ENCODE measurements around the gene DHX38.
"Not testable (repeated sequence)": the region's sequence is repeated elsewhere in the genome, so short reads cannot be mapped to it uniquely, and the experiment has no call there.

DHX38 gene

DNA sequence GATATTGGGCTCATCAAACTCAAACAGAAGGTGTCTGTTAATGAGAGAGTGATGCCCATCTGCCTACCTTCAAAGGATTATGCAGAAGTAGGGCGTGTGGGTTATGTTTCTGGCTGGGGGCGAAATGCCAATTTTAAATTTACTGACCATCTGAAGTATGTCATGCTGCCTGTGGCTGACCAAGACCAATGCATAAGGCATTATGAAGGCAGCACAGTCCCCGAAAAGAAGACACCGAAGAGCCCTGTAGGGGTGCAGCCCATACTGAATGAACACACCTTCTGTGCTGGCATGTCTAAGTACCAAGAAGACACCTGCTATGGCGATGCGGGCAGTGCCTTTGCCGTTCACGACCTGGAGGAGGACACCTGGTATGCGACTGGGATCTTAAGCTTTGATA, 33.2 kb upstream of the DHX38 start:
- Histone ChIP-seq H3K4me3 (no peak overlapping the region), H3K9me3 (ENCODE audit: low read depth, low read length) (no peaks in the 10 kb centered on the region), H3K36me3 (ENCODE audit: insufficient read depth, low read length) (no peaks in the 10 kb centered on the region), H3K9ac (ENCODE audit: insufficient read length) (no peak overlapping the region), H3K27ac (no peak overlapping the region)
- TF ChIP-seq EZH2 (IDR thresholded peaks at IDR 0.05) (no peak), FOXP2 (optimal IDR thresholded peaks at IDR 0.05; ENCODE audit: control extremely low read depth, extremely low read length, insufficient read depth) (no peak)
- DNase-seq (ENCODE audit: low read depth, low spot score), result no peak

DNA sequence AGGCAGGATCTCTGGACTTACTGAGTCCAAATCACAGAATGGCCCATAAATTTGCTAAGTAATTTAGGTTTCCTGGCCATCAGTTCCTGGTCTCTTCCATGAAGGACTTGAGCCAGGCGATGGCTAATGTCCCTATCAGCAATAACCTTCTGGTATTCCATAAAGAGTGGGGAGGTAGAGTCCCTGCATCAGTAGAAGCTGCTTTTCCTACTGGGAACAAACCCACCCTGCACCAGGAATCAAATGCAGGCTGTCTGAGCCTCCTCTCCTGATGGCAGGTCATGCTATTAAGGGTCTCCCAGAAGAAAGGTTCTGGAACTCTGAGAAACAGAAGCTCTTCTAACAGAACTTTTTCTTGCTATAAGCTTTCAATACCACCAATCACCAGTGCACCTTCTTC, 32.1 kb upstream of the DHX38 start:
- TF ChIP-seq POLR2AphosphoS5 (IDR thresholded peaks at IDR 0.05; ENCODE audit: borderline replicate concordance, low read depth, low read length), result no peak
- no peak for TF ChIP-seq EZH2 (IDR thresholded peaks at IDR 0.05)
- TF ChIP-seq FOXP2 (optimal IDR thresholded peaks at IDR 0.05; ENCODE audit: control extremely low read depth, extremely low read length, insufficient read depth), result no peak
- Histone ChIP-seq H3K36me3 (ENCODE audit: insufficient read depth, low read length) (no peaks in the 10 kb centered on the region), H3K4me3 (no peak overlapping the region), H3K9ac (ENCODE audit: insufficient read length) (no peak overlapping the region), H3K27ac (no peak overlapping the region), H3K9me3 (ENCODE audit: low read depth, low read length) (no peaks in the 10 kb centered on the region)
- no peak for DNase-seq (ENCODE audit: low read depth, low spot score)

DNA sequence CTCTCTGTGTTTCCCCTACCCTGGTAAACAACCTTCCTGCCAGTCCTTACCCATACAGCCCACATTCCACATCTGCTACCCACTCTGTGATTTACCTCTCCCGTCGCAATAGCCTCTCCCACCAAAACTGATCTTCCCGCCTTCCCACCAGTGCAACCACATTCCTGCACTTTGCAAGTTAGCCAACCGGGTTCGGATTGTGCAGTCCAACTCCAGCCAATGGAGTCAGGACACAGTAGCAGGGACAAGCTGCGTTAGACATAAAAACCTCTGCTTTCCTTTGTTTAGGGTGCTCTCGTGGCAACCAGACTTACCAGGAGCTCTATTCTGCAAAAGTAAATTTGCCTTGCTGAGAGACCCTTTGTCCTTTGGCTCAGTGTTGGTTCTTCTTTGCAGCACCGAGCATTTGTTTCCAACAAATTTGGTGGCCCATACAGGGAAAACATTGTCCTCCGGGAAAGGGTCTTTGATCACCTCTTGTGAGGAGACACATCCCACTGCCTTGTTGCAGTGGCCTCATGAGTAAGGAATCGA, 29.2 kb upstream of the DHX38 start:
- Histone ChIP-seq H3K27ac (no peak overlapping the region), H3K4me3 (no peak overlapping the region), H3K9me3 (ENCODE audit: low read depth, low read length) (no peaks in the 10 kb centered on the region), H3K9ac (ENCODE audit: insufficient read length) (no peak overlapping the region), H3K36me3 (ENCODE audit: insufficient read depth, low read length) (no peaks in the 10 kb centered on the region)
- DNase-seq (ENCODE audit: low read depth, low spot score), result no peak
- TF ChIP-seq FOXP2 (optimal IDR thresholded peaks at IDR 0.05; ENCODE audit: control extremely low read depth, extremely low read length, insufficient read depth), result no peak
- no peak for TF ChIP-seq POLR2AphosphoS5 (IDR thresholded peaks at IDR 0.05; ENCODE audit: borderline replicate concordance, low read depth, low read length)
- no peak for TF ChIP-seq EZH2 (IDR thresholded peaks at IDR 0.05)

DNA sequence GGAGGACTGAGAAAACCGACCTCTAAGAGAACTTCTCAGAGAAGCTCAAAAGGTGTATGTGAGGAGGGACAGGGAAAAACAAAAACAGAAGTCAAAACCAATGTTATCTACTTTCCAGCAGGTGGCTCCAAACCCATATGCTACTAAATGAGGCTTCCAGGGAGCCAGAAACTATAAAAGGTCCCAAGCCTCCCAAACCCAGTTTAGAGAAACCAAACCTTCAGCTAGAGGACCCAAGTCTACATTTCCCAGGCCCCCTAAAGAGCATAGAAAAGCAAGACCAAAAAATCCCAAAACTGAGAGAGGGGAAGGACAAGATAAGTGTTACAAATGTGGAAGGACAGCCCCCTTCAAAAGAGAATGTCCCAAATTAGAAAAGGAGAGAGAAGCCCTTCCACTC, 26.9 kb upstream of the DHX38 start:
- Histone ChIP-seq H3K36me3 (ENCODE audit: insufficient read depth, low read length) (no peaks in the 10 kb centered on the region), H3K9ac (ENCODE audit: insufficient read length) (no peak overlapping the region)
- DNase-seq (ENCODE audit: low read depth, low spot score), result no peak

DNA sequence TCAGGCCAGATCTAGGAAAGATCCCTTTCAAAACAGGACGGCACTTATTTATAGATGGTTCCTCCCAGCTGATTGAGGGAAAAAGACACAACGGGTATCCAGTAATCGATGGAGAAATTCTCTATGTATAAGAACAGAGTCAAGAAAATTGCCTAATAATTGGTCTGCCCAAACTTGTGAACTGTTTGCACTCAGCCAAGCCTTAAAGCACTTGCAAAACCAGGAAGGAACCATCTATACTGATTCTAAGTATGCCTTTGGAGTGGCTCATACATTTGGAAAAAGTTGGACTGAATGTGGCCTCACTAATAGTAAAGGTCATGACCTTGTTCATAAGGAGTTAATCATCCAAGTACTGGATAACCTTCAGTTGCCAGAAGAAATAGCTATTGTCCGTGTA, 24.7 kb upstream of the DHX38 start:
- TF ChIP-seq POLR2AphosphoS5 (IDR thresholded peaks at IDR 0.05; ENCODE audit: borderline replicate concordance, low read depth, low read length) (no peak), FOXP2 (optimal IDR thresholded peaks at IDR 0.05; ENCODE audit: control extremely low read depth, extremely low read length, insufficient read depth) (no peak), EZH2 (IDR thresholded peaks at IDR 0.05) (no peak)
- Histone ChIP-seq H3K9ac (ENCODE audit: insufficient read length) (no peak overlapping the region), H3K4me3 (no peak overlapping the region), H3K36me3 (ENCODE audit: insufficient read depth, low read length) (no peaks in the 10 kb centered on the region), H3K9me3 (ENCODE audit: low read depth, low read length) (no peaks in the 10 kb centered on the region), H3K27ac (no peak overlapping the region)
- no peak for DNase-seq (ENCODE audit: low read depth, low spot score)

More for the DNA sequence above, 26.9 kb upstream of the DHX38 start:
- Histone ChIP-seq H3K9me3 (ENCODE audit: low read depth, low read length) (no peaks in the 10 kb centered on the region), H3K27ac (no peak overlapping the region), H3K4me3 (no peak overlapping the region)
- TF ChIP-seq POLR2AphosphoS5 (IDR thresholded peaks at IDR 0.05; ENCODE audit: borderline replicate concordance, low read depth, low read length), result no peak
- no peak for TF ChIP-seq FOXP2 (optimal IDR thresholded peaks at IDR 0.05; ENCODE audit: control extremely low read depth, extremely low read length, insufficient read depth)
- no peak for TF ChIP-seq EZH2 (IDR thresholded peaks at IDR 0.05)

DNA sequence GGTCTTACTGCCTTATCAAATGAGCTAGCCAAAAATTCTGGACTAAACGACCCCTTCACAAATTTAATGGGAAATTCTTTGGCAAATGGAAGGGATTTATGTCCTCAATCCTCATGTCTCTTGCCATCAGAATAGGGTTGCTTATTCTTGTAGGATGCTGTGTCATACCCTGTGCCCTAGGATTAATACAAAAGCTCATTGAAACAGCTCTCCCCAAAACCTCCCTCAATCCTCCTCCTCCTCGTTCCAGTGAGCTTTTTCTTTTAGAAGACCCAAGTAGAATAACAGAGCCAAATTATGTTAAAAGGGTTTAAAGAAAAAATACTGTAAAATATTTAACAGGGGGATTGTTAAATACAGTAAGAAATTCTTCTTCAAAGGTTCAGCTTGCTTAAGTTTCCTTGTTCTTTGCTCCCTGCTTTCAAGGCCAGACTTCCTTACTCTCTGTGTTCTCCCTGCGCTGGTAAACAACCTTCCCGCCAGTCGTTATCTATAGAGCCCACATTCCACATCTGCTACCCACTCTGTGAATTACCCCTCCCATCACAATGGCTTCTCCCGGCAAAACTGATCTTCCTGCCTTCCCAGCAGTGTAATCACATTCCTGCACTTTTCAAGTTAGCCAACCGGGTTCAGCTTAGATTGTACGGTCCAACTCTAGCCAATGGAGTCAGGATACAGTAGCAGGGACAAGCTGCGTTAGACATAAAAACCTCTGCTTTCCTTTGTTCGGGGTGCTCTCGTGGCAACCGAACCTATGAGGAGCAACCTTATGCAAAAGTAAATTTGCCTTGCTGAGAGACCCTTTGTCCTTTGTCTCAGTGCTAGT, 20.9 kb upstream of the DHX38 start:
- no peaks in the 10 kb centered on the region for H3K9me3 ChIP-seq (ENCODE audit: low read depth, low read length)
- TF ChIP-seq EZH2 (IDR thresholded peaks at IDR 0.05) (no peak), FOXP2 (optimal IDR thresholded peaks at IDR 0.05; ENCODE audit: control extremely low read depth, extremely low read length, insufficient read depth) (no peak), POLR2AphosphoS5 (IDR thresholded peaks at IDR 0.05; ENCODE audit: borderline replicate concordance, low read depth, low read length) (no peak)
- no peak overlapping the region for H3K4me3 ChIP-seq
- H3K27ac ChIP-seq, result no peak overlapping the region
- no peaks in the 10 kb centered on the region for H3K36me3 ChIP-seq (ENCODE audit: insufficient read depth, low read length)
- H3K9ac ChIP-seq (ENCODE audit: insufficient read length), result no peak overlapping the region
- DNase-seq (ENCODE audit: low read depth, low spot score), result no peak

DNA sequence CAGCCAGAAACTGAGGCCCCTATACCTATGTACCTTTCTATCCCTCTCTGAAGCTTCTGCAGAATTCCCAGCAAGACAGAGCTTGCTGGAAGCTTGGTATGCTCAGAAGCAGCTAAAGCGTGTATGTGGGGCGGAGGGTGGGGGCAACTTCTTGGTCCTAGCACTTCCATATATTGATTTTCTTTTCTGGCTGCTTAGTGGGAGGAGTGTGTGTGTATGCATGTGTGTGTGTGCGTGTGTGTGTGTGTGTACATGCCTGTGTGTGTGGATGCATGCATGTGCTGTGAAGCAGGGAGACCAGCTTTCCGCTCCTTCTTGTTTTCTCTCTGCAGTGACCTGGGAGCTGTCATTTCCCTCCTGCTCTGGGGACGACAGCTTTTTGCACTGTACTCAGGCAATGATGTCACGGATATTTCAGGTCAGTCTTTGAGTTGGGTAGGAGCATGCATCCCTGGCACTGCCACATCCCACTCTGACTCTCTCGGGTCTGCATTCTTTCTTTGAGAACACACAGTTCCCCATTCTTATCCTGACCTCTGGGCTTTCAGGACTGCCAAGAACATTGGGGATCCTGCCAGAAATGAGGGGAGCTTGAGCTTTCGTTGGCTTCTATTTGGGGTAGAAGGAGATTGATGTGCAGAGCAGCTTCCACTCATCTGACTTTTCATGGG, 20.0 kb upstream of the DHX38 start:
- no peak for DNase-seq (ENCODE audit: low read depth, low spot score)
- TF ChIP-seq FOXP2 (optimal IDR thresholded peaks at IDR 0.05; ENCODE audit: control extremely low read depth, extremely low read length, insufficient read depth) (no peak), POLR2AphosphoS5 (IDR thresholded peaks at IDR 0.05; ENCODE audit: borderline replicate concordance, low read depth, low read length) (no peak), EZH2 (IDR thresholded peaks at IDR 0.05) (no peak)
- no peak overlapping the region for H3K9ac ChIP-seq (ENCODE audit: insufficient read length)

DNA sequence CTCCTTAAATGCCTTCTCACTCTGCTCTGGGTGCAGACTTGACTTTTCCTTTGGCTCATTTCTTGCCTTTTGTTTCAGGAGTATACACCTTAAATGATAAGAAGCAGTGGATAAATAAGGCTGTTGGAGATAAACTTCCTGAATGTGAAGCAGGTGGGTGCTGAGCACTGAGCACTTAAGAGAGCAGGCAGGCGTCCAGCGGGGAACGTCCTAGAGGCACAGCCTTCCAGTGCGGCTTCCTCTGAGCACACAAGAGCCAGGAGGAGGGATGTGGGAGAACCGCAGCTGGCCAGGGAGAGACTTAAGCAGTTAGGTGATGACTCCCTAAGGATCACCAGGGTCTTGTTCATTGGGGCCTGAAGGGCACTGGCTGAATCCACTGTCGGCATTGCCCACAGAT, 18.6 kb upstream of the DHX38 start:
- H3K27ac ChIP-seq; DNase-seq (ENCODE audit: low read depth, low spot score); H3K9me3 ChIP-seq (ENCODE audit: low read depth, low read length); H3K9ac ChIP-seq (ENCODE audit: insufficient read length); H3K4me3 ChIP-seq; H3K36me3 ChIP-seq (ENCODE audit: insufficient read depth, low read length): not testable (repeated sequence)

More for the DNA sequence above, 20.0 kb upstream of the DHX38 start:
- Histone ChIP-seq H3K27ac (no peak overlapping the region), H3K9me3 (ENCODE audit: low read depth, low read length) (no peaks in the 10 kb centered on the region), H3K4me3 (no peak overlapping the region), H3K36me3 (ENCODE audit: insufficient read depth, low read length) (no peaks in the 10 kb centered on the region)

DNA sequence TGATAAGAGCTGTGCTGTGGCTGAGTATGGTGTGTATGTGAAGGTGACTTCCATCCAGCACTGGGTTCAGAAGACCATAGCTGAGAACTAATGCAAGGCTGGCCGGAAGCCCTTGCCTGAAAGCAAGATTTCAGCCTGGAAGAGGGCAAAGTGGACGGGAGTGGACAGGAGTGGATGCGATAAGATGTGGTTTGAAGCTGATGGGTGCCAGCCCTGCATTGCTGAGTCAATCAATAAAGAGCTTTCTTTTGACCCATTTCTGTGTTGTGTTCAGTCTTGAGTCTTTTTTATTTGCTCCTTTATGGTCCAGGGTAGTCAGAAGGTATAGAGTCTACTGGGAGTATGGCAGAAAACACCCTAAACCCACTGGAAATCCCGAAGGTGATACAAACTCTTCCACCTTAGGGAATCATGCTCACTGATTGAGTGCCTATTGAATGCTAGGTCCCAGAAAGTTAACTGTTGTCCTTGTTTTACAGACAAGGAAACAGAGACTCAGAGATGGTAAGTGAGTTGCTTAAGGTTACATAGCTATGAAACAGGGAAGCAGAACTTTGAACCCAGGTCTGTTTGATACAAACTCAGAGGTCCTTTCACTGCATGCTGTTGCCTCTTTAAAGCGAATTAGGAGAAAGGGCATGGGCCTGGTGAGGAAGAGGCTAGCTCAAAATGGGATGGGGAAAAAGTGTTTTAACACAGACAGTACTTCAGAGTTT, 16.5 kb upstream of the DHX38 start:
- H3K9ac ChIP-seq (ENCODE audit: insufficient read length); DNase-seq (ENCODE audit: low read depth, low spot score); H3K27ac ChIP-seq; H3K36me3 ChIP-seq (ENCODE audit: insufficient read depth, low read length); H3K4me3 ChIP-seq; H3K9me3 ChIP-seq (ENCODE audit: low read depth, low read length): not testable (repeated sequence)
